NCI-H1436 treated with DMSO at 0.1 percent for 48 hours (cell line): ENCODE results near the gene ZBTB46.
"Not testable (repeated sequence)": the region's sequence is repeated elsewhere in the genome, so short reads cannot be mapped to it uniquely, and the experiment has no call there.

Source experiments
- DNase-seq: peaks from one replicate; lab custom pipeline; 2025; lab: John Stamatoyannopoulos, UW

ZBTB46 gene

GRCh38 chr20:63830841-63831588 lies at the start of gene ZBTB46:
TSS of gene ZBTB46 (minus strand) at chr20:63831264. CDS start at chr20:63790757, 40,507 bp downstream.
- DNase-seq = no peak

GRCh38 chr20:63878899-63879663 lies 48.0 kb upstream of the ZBTB46 start:
- no peak for DNase-seq

- no peak for DNase-seq
Observed at GRCh38 chr20:63877755-63878470, 46.8 kb upstream of the ZBTB46 start.

GRCh38 chr20:63876489-63877036 lies 45.5 kb upstream of the ZBTB46 start:
- no peak for DNase-seq

GRCh38 chr20:63874241-63874640 lies 43.2 kb upstream of the ZBTB46 start:
- not testable (repeated sequence) for DNase-seq

- DNase-seq = no peak
Observed at GRCh38 chr20:63873477-63873971, 42.5 kb upstream of the ZBTB46 start.

- no peak for DNase-seq
Observed at GRCh38 chr20:63868264-63868663, 37.2 kb upstream of the ZBTB46 start.

- not testable (repeated sequence) for DNase-seq
Observed at GRCh38 chr20:63867042-63867441, 36.0 kb upstream of the ZBTB46 start.

GRCh38 chr20:63864978-63865640 lies 34.0 kb upstream of the ZBTB46 start, which contains the start of gene TPD52L2:
TSS of gene TPD52L2 (plus strand) at chr20:63865270. CDS start at chr20:63865366, 96 bp downstream.
- peak; percentile 98 for DNase-seq

- no peak for DNase-seq
Observed at GRCh38 chr20:63864545-63864977, 33.5 kb upstream of the ZBTB46 start.

- DNase-seq = peak; percentile 10
Observed at GRCh38 chr20:63863798-63864544, 32.9 kb upstream of the ZBTB46 start.

GRCh38 chr20:63863021-63863797 lies 32.1 kb upstream of the ZBTB46 start:
- DNase-seq = no peak

GRCh38 chr20:63861981-63862901 lies 31.2 kb upstream of the ZBTB46 start:
- DNase-seq = no peak

GRCh38 chr20:63861365-63861934 lies 30.4 kb upstream of the ZBTB46 start, which contains the start of gene ABHD16B:
TSS of gene ABHD16B (plus strand) at chr20:63861498. CDS start at chr20:63861541, 43 bp downstream.
- DNase-seq = no peak

- no peak for DNase-seq
Observed at GRCh38 chr20:63860325-63861051, 29.4 kb upstream of the ZBTB46 start.

- no peak for DNase-seq
Observed at GRCh38 chr20:63859166-63859699, 28.2 kb upstream of the ZBTB46 start.
